ENCODE measurements around the gene LGALS1.

DNA sequence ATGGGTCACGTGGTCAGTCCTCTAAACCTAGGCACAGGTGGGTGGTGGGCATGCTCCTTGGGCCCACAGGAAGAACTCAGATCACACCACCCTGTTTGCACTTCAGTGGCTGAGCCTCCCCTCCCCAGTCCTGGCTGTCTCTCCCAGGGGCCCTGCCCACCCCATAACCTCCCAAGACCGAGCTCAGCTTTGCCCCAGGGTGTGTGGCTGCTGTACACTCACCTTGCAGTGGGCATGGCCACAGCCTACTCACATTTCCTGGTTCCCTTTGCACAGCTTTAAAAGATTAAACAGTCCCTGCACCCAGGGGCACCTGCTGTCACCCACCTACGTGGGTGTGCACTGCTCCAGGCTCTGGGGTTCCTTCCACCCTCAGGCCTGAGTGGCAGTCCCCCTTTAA is 35.2 kb downstream of the LGALS1 start:
- TF ChIP-seq, protein P1, sequence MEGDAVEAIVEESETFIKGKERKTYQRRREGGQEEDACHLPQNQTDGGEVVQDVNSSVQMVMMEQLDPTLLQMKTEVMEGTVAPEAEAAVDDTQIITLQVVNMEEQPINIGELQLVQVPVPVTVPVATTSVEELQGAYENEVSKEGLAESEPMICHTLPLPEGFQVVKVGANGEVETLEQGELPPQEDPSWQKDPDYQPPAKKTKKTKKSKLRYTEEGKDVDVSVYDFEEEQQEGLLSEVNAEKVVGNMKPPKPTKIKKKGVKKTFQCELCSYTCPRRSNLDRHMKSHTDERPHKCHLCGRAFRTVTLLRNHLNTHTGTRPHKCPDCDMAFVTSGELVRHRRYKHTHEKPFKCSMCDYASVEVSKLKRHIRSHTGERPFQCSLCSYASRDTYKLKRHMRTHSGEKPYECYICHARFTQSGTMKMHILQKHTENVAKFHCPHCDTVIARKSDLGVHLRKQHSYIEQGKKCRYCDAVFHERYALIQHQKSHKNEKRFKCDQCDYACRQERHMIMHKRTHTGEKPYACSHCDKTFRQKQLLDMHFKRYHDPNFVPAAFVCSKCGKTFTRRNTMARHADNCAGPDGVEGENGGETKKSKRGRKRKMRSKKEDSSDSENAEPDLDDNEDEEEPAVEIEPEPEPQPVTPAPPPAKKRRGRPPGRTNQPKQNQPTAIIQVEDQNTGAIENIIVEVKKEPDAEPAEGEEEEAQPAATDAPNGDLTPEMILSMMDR (IDR thresholded peaks at IDR 0.05): no peak
- TF ChIP-seq POLR2A (IDR thresholded peaks at IDR 0.05): no peak

Measured in testis (tissue), 2 donors.